ENCODE data around the gene SCPEP1. TPM values are rescaled to one million over a fixed set of nuclear protein-coding genes. Genes with fewer than 3 reads are reported as not detected.
"Not testable (repeated sequence)": the region's sequence is repeated elsewhere in the genome, so short reads cannot be mapped to it uniquely, and the experiment has no call there.

SCPEP1 gene
- total RNA-seq, 1 donor from 2014 or later = 26.9 TPM

DNA sequence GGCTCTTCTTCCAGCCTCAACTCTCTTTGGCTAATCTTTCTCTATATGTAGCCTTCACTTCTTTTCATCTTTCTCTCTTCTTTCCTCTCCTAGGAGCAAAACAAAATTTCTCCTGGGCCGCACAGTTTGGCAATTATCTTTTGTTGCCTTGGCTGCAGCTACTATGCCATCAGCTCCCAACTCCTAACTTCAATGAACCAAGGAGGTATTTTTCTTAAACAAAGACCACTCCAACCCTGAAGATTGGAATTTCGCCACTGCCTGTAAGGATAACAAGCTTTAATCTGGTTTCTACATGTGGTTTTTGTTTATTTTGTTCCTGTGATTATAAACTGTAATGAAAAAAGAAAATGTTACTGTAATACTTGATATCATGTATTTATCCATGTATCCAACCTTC, 2.3 kb upstream of the SCPEP1 start:
- Mint-ChIP-seq H3K27me3 (ENCODE audit: low read depth) (peaks cover 22% of the 10 kb centered on the region), H3K4me1 (peaks cover 26% of the 10 kb centered on the region), H3K9me3 (peaks cover 9% of the 10 kb centered on the region), H3K36me3 (ENCODE audit: low read depth) (no peaks in the 10 kb centered on the region), H3K27ac (ENCODE audit: unreplicated experiment) (no peak overlapping the region), H3K4me3 (no peak overlapping the region)
- TF ChIP-seq, protein P1, sequence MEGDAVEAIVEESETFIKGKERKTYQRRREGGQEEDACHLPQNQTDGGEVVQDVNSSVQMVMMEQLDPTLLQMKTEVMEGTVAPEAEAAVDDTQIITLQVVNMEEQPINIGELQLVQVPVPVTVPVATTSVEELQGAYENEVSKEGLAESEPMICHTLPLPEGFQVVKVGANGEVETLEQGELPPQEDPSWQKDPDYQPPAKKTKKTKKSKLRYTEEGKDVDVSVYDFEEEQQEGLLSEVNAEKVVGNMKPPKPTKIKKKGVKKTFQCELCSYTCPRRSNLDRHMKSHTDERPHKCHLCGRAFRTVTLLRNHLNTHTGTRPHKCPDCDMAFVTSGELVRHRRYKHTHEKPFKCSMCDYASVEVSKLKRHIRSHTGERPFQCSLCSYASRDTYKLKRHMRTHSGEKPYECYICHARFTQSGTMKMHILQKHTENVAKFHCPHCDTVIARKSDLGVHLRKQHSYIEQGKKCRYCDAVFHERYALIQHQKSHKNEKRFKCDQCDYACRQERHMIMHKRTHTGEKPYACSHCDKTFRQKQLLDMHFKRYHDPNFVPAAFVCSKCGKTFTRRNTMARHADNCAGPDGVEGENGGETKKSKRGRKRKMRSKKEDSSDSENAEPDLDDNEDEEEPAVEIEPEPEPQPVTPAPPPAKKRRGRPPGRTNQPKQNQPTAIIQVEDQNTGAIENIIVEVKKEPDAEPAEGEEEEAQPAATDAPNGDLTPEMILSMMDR (conservative IDR thresholded peaks at IDR 0.05) = no peak
- DNase-seq (ENCODE audit: low read depth, low spot score) = no peak

DNA sequence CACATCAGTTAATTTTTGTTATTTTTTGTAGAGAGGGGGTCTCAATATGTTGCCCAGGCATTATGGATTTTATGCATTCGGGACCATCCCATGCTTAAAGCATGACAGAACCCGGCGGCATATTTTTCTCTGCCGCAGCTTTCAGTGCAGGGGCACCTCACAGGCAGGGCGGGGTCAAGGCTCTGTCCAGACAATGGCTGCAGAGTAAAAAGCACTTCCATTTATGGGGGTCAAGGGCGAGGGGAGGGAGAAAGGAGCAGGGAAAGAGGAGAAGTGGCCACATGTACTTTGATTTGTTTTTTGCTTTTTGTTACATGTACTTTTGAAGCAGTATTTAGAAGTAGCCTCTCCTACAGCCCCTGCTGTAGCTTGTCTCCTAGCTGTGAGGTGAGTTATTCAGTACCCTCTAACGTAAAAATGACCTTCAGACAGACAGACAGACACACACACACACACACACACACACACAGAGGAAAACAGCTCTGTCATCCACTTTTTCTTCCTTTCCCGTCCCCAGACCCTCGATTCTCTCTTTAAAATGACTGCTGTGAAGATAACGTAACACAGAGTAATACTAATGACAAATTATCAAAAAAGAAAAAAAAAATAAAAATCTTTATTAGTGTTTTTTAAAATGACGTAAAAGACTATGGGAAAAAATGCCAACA, 856 bp upstream of the SCPEP1 start:
- Mint-ChIP-seq H3K36me3 (ENCODE audit: low read depth) (no peaks in the 10 kb centered on the region), H3K27ac (ENCODE audit: unreplicated experiment) (no peak overlapping the region), H3K4me1 (peaks cover 28% of the 10 kb centered on the region), H3K4me3 (peak overlapping the region; percentile 83), H3K27me3 (ENCODE audit: low read depth) (peaks cover 22% of the 10 kb centered on the region), H3K9me3 (peaks cover 2% of the 10 kb centered on the region)
- TF ChIP-seq, protein P1 (conservative IDR thresholded peaks at IDR 0.05) = no peak
- no peak for DNase-seq (ENCODE audit: low read depth, low spot score)

DNA sequence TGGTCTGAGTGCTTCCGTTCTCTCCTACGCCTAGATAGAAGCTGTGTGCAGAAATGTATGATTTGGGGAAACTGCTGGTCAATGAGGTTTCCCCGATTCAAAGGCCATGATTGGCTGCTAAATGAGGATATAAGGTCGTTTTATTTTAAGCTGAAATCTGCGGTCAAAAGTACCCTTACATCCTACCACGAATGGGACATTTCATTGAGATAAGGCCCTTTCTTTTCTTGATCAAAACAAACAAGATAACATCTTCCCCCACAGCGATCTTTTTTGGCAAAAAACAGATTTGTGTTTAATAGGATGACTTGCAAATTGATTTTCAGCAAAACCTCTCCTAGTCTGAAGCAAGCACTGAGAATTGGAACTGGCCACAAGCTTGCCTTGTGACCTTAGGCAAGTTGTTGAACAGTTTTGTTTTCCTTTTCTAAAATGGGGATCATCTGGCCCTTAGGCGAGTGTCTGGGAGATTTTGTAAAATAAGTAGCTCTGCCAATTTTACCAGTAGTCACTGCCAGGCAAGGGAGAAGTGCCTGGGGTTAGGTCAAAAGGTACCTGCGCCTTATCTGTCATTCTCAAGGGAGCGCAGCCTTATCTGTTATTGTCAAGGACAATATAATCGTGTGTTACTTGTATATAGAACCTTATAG, 635 bp downstream of the SCPEP1 start:
- peak overlapping the region; percentile 1 for H3K27ac Mint-ChIP-seq (ENCODE audit: unreplicated experiment)
- H3K27me3 Mint-ChIP-seq (ENCODE audit: low read depth) = peaks cover 22% of the 10 kb centered on the region
- no peaks in the 10 kb centered on the region for H3K9me3 Mint-ChIP-seq
- H3K4me1 Mint-ChIP-seq = peaks cover 37% of the 10 kb centered on the region
- no peaks in the 10 kb centered on the region for H3K36me3 Mint-ChIP-seq (ENCODE audit: low read depth)
- H3K4me3 Mint-ChIP-seq = peak overlapping the region; percentile 91
- TF ChIP-seq, protein P1 (conservative IDR thresholded peaks at IDR 0.05) = no peak
- DNase-seq (ENCODE audit: low read depth, low spot score) = no peak

DNA sequence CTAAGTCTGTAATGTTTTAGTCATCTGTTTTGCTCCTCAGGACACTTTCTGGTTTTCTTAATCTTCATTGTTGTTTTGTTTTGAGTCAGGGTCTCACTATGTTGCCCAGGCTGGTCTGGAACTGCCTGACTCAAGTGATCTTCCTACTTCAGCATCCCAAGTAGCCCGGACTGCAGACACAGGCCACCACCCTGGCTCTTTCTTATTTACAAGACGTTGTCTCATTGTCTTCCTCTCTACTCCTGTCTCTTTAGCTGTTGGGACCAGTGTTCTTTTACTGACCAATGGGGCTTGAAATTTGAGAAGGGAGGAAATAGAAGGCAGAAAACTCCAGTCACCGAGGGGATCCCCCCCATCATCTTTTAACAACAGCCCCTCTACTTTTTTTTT, 1.2 kb downstream of the SCPEP1 start:
- Mint-ChIP-seq H3K4me1 (peaks cover 37% of the 10 kb centered on the region), H3K9me3 (no peaks in the 10 kb centered on the region), H3K36me3 (ENCODE audit: low read depth) (peaks cover under 1% of the 10 kb centered on the region), H3K27me3 (ENCODE audit: low read depth) (peaks cover 22% of the 10 kb centered on the region), H3K4me3 (peak overlapping the region; percentile 91), H3K27ac (ENCODE audit: unreplicated experiment) (peak overlapping the region; percentile 28)
- TF ChIP-seq, protein P1 (conservative IDR thresholded peaks at IDR 0.05) = no peak
- DNase-seq (ENCODE audit: low read depth, low spot score) = no peak

GRCh38 chr17:56980526-56980925, 2.6 kb downstream of the SCPEP1 start:
- not testable (repeated sequence) for H3K36me3 Mint-ChIP-seq (ENCODE audit: low read depth); H3K27ac Mint-ChIP-seq (ENCODE audit: unreplicated experiment); H3K4me3 Mint-ChIP-seq; DNase-seq (ENCODE audit: low read depth, low spot score); H3K9me3 Mint-ChIP-seq
- peaks cover 37% of the 10 kb centered on the region for H3K4me1 Mint-ChIP-seq
- peaks cover 17% of the 10 kb centered on the region for H3K27me3 Mint-ChIP-seq (ENCODE audit: low read depth)

GRCh38 chr17:56982312-56982711, 4.4 kb downstream of the SCPEP1 start:
- no peak overlapping the region for H3K4me3 Mint-ChIP-seq
- H3K27ac Mint-ChIP-seq (ENCODE audit: unreplicated experiment) = no peak overlapping the region
- H3K36me3 Mint-ChIP-seq (ENCODE audit: low read depth) = peaks cover 9% of the 10 kb centered on the region
- DNase-seq (ENCODE audit: low read depth, low spot score) = no peak
- no peaks in the 10 kb centered on the region for H3K9me3 Mint-ChIP-seq
- peaks cover 2% of the 10 kb centered on the region for H3K27me3 Mint-ChIP-seq (ENCODE audit: low read depth)
- TF ChIP-seq, protein P1 (conservative IDR thresholded peaks at IDR 0.05) = no peak
- peaks cover 31% of the 10 kb centered on the region for H3K4me1 Mint-ChIP-seq

Measured in neural crest cell (in vitro differentiated cells).